ENCODE measurements around the gene SHROOM3.

GRCh38 chr4:76523593-76523992 is 88.6 kb downstream of the SHROOM3 start:
- TF ChIP-seq EZH2 (IDR thresholded peaks at IDR 0.05; ENCODE audit: borderline replicate concordance, low read depth, low read length, severe bottlenecking) = no peak
- TF ChIP-seq, protein P1, sequence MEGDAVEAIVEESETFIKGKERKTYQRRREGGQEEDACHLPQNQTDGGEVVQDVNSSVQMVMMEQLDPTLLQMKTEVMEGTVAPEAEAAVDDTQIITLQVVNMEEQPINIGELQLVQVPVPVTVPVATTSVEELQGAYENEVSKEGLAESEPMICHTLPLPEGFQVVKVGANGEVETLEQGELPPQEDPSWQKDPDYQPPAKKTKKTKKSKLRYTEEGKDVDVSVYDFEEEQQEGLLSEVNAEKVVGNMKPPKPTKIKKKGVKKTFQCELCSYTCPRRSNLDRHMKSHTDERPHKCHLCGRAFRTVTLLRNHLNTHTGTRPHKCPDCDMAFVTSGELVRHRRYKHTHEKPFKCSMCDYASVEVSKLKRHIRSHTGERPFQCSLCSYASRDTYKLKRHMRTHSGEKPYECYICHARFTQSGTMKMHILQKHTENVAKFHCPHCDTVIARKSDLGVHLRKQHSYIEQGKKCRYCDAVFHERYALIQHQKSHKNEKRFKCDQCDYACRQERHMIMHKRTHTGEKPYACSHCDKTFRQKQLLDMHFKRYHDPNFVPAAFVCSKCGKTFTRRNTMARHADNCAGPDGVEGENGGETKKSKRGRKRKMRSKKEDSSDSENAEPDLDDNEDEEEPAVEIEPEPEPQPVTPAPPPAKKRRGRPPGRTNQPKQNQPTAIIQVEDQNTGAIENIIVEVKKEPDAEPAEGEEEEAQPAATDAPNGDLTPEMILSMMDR (IDR thresholded peaks at IDR 0.05; ENCODE audit: extremely low read depth in 1 of 2, insufficient read depth in 1 of 2, low read depth in 1 of 2, low read length in 2 of 2) = no peak
- no peak for TF ChIP-seq POLR2A (IDR thresholded peaks at IDR 0.05; ENCODE audit: low read depth, low read length)
- no peak for TF ChIP-seq POLR2AphosphoS5 (IDR thresholded peaks at IDR 0.05; ENCODE audit: insufficient read depth, low read depth, low read length)
- no peak for TF ChIP-seq MYC (IDR thresholded peaks at IDR 0.05; ENCODE audit: low read depth, low read length)

Data from endothelial cell of umbilical vein (primary cell).